SK-N-SH treated with all-trans-retinoic acid at 6 μM for 48 hours (cell line): ENCODE results near the gene EGFL6.

ENCODE experiments used
- ATAC-seq: fragments of 200-7000 bp; cut with Tn5 transposase; 3 replicates; pipeline ENCODE4 v1.9.1; 2020; ENCODE audit warnings: mild to moderate bottlenecking, moderate library complexity
- ARNTL ChIP-seq: fragments of 450-650 bp; formaldehyde crosslinking; IDR thresholded peaks from 2 replicates; pipeline ENCODE4 v1.5.0; 2020; ENCODE audit warnings: low read depth, mild to moderate bottlenecking, moderate library complexity, borderline replicate concordance
- BACH2 ChIP-seq: fragments of 250-450 bp; sonication (Bioruptor Pico); IDR thresholded peaks from 2 replicates; pipeline ENCODE4 v1.9.0; 2021; ENCODE audit warnings: mild to moderate bottlenecking, borderline replicate concordance
- CSDC2 ChIP-seq: fragments of 250-450 bp; sonication (Bioruptor Pico); IDR thresholded peaks from 2 replicates; pipeline ENCODE4 v1.5.0; 2020; ENCODE audit warnings: mild to moderate bottlenecking, moderate library complexity
- ESRRG ChIP-seq: fragments of 250-450 bp; sonication (Bioruptor Pico); IDR thresholded peaks from 2 replicates; pipeline ENCODE4 v1.6.1; 2021; ENCODE audit warnings: mild to moderate bottlenecking
- GLIS3 ChIP-seq: fragments of 250-450 bp; sonication (Bioruptor Pico); IDR thresholded peaks from 2 replicates; pipeline ENCODE4 v1.5.0; 2020; ENCODE audit warnings: mild to moderate bottlenecking, moderate library complexity
- ISL1 ChIP-seq: fragments of 250-450 bp; sonication (Bioruptor Pico); IDR thresholded peaks from 2 replicates; pipeline ENCODE4 v2.1.2; 2022; ENCODE audit warnings: mild to moderate bottlenecking, moderate library complexity
- OSR1 ChIP-seq: fragments of 250-450 bp; sonication (Bioruptor Pico); IDR thresholded peaks from 2 replicates; pipeline ENCODE4 v1.8.0; 2022; ENCODE audit warnings: moderate library complexity, mild to moderate bottlenecking, inconsistent platforms
- PPARA ChIP-seq: fragments of 250-450 bp; sonication (Bioruptor Pico); IDR thresholded peaks from 2 replicates; pipeline ENCODE4 v1.5.0; 2020; ENCODE audit warnings: mild to moderate bottlenecking, borderline replicate concordance
- RARB ChIP-seq: fragments of 250-450 bp; sonication (Bioruptor Pico); IDR thresholded peaks from 2 replicates; pipeline ENCODE4 v1.8.0; 2021; ENCODE audit warnings: mild to moderate bottlenecking, moderate library complexity
- SNAI2 ChIP-seq: fragments of 250-450 bp; sonication (Bioruptor Pico); IDR thresholded peaks from 2 replicates; pipeline ENCODE4 v1.5.0; 2020; ENCODE audit warnings: mild to moderate bottlenecking, moderate library complexity
- TCF4 ChIP-seq: fragments of 250-450 bp; sonication (Bioruptor Pico); IDR thresholded peaks from 2 replicates; pipeline ENCODE4 v1.8.0; 2021; ENCODE audit warnings: mild to moderate bottlenecking, moderate library complexity, borderline replicate concordance
- TOX ChIP-seq: fragments of 250-450 bp; sonication (Bioruptor Pico); IDR thresholded peaks from 2 replicates; pipeline ENCODE4 v1.8.0; 2021; ENCODE audit warnings: mild to moderate bottlenecking, moderate library complexity, borderline replicate concordance
- ZC3H10 ChIP-seq: fragments of 250-450 bp; sonication (Bioruptor Pico); IDR thresholded peaks from 2 replicates; pipeline ENCODE4 v1.5.1; 2021; ENCODE audit warnings: mild to moderate bottlenecking, moderate library complexity
- ZFP3 ChIP-seq: fragments of 250-450 bp; sonication (Bioruptor Pico); IDR thresholded peaks from 2 replicates; pipeline ENCODE4 v1.5.0; 2020; ENCODE audit warnings: mild to moderate bottlenecking, moderate library complexity
- ZFP30 ChIP-seq: fragments of 450-650 bp; formaldehyde crosslinking; IDR thresholded peaks from 2 replicates; pipeline ENCODE4 v1.5.0; 2022; ENCODE audit warnings: mild to moderate bottlenecking, moderate library complexity
- ZNF565 ChIP-seq: fragments of 450-650 bp; formaldehyde crosslinking; conservative IDR thresholded peaks from 2 replicates; pipeline ENCODE4 v1.5.0; 2020; ENCODE audit warnings: low read depth, mild to moderate bottlenecking, moderate library complexity
- ZNF70 ChIP-seq: fragments of 450-650 bp; formaldehyde crosslinking; IDR thresholded peaks from 2 replicates; pipeline ENCODE4 v1.5.0; 2020; ENCODE audit warnings: mild to moderate bottlenecking, moderate library complexity
- TF ChIP-seq, protein P1 (sequence below): fragments of 250-450 bp; sonication (Bioruptor Pico); IDR thresholded peaks from 2 replicates; pipeline ENCODE4 v1.5.0; 2020; ENCODE audit warnings: mild to moderate bottlenecking, moderate library complexity
- TF ChIP-seq, protein P2 (sequence below): fragments of 250-450 bp; sonication (Bioruptor Pico); IDR thresholded peaks from 2 replicates; pipeline ENCODE4 v1.5.1; 2021; ENCODE audit warnings: mild to moderate bottlenecking, moderate library complexity
- TF ChIP-seq, protein P3 (sequence below): fragments of 250-450 bp; sonication (Bioruptor Pico); IDR thresholded peaks from 2 replicates; pipeline ENCODE4 v1.8.0; 2021; ENCODE audit warnings: low read depth, mild to moderate bottlenecking, moderate library complexity, borderline replicate concordance
- TF ChIP-seq, protein P4 (sequence below): fragments of 250-450 bp; sonication (Bioruptor Pico); IDR thresholded peaks from 2 replicates; pipeline ENCODE4 v1.8.0; 2020; ENCODE audit warnings: mild to moderate bottlenecking, moderate library complexity, borderline replicate concordance

The EGFL6 gene

DNA sequence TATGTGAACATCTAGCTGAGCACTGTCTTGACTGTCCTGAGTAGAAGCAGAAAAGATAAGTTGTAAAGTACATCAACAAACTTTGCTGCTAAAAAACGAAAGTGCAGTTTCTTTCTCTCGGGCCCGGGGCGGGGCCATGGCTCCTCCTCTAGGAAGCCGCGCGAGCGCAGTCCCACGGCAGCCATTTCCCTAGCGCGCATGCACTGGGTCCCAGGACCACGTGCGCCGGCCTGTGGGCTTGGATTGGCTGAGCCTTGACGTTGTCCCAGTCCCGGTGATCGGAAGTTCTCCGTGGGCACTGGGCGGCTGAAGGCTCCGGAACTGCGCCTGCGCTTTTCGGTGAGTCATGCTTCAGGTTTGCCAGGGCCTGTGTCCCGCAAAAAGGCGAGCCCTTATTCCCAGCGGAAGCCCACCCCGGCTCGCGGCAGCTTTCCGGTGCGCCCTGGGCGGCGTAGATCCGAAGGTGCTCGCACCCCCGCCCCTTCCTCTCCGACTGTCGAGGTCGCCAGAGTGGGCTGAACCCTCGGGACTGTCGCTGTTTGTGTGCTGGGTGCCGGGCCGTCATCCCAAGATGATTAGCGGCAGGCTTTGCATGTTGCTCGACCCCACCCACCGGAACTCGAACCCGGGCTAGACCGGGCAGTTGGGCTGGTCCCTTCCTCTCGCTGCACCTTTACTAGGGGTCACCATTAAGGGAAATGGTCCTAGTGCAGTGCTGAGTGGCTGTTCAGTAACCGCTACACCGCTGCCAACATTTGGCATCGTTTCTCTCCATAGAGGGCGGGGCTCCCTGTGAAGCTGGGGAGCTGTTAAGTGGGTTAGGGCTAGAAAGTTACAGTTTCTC lies 83.7 kb downstream of the EGFL6 start, which contains the start of gene TCEANC:
Gene TCEANC, plus strand, starts transcription at position 292 of the 844 bp plus-strand sequence. CDS start 9,368 bp downstream, outside the sequence.
- TF ChIP-seq ZNF70 (no peak), BACH2 (no peak)
- TF ChIP-seq, protein P1, sequence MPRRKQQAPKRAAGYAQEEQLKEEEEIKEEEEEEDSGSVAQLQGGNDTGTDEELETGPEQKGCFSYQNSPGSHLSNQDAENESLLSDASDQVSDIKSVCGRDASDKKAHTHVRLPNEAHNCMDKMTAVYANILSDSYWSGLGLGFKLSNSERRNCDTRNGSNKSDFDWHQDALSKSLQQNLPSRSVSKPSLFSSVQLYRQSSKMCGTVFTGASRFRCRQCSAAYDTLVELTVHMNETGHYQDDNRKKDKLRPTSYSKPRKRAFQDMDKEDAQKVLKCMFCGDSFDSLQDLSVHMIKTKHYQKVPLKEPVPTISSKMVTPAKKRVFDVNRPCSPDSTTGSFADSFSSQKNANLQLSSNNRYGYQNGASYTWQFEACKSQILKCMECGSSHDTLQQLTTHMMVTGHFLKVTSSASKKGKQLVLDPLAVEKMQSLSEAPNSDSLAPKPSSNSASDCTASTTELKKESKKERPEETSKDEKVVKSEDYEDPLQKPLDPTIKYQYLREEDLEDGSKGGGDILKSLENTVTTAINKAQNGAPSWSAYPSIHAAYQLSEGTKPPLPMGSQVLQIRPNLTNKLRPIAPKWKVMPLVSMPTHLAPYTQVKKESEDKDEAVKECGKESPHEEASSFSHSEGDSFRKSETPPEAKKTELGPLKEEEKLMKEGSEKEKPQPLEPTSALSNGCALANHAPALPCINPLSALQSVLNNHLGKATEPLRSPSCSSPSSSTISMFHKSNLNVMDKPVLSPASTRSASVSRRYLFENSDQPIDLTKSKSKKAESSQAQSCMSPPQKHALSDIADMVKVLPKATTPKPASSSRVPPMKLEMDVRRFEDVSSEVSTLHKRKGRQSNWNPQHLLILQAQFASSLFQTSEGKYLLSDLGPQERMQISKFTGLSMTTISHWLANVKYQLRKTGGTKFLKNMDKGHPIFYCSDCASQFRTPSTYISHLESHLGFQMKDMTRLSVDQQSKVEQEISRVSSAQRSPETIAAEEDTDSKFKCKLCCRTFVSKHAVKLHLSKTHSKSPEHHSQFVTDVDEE (CRISPR knock-in tag) = no peak
- ATAC-seq = peak; percentile 98

DNA sequence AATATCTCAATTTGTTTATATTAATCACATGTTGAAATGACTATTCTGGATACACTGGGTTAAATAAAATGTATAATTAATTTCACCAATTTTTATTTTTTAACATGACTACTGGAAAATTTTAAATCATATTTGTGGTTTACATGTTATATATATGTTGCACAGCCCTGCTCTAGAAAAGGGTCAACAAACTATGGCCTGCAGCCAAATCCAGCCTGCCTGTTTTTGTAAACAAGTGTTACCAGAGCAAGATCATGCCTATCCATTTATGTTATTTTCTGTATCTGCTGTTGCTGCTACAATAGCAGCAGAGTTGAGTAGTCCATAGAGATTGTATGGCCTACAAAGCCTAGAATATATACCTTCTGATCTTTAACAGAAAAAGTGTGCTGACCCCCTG lies 84.7 kb downstream of the EGFL6 start:
- no peak for ATAC-seq
- TF ChIP-seq ISL1 (CRISPR knock-in tag) (no peak), PPARA (CRISPR knock-in tag) (no peak), OSR1 (CRISPR knock-in tag) (no peak), CSDC2 (CRISPR knock-in tag) (no peak), ZC3H10 (CRISPR knock-in tag) (no peak)
- TF ChIP-seq, protein P2, sequence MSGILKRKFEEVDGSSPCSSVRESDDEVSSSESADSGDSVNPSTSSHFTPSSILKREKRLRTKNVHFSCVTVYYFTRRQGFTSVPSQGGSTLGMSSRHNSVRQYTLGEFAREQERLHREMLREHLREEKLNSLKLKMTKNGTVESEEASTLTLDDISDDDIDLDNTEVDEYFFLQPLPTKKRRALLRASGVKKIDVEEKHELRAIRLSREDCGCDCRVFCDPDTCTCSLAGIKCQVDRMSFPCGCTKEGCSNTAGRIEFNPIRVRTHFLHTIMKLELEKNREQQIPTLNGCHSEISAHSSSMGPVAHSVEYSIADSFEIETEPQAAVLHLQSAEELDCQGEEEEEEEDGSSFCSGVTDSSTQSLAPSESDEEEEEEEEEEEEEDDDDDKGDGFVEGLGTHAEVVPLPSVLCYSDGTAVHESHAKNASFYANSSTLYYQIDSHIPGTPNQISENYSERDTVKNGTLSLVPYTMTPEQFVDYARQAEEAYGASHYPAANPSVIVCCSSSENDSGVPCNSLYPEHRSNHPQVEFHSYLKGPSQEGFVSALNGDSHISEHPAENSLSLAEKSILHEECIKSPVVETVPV = no peak

DNA sequence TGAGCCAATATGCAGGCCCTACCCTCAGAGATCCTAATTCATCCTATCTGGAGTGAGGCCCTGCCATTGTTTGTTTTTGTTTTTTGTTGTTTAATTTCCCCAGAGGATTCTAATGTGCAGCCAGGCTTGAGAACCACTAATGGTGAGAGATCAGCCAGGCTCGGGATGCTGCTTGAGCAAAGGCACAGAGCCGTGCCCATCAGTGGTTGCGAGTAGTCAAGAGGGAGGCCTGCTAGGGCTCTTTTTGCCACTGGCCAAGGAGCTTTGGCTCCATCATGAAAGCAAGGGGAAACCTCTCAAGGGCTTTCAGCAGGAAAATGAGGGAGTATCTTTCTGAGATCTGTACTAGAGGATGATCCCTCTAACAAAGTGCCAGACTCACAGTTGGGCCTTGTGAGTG lies 86.3 kb downstream of the EGFL6 start:
- no peak for TF ChIP-seq TCF4 (CRISPR knock-in tag)
- no peak for TF ChIP-seq ZFP30 (CRISPR knock-in tag)
- TF ChIP-seq, protein P3, sequence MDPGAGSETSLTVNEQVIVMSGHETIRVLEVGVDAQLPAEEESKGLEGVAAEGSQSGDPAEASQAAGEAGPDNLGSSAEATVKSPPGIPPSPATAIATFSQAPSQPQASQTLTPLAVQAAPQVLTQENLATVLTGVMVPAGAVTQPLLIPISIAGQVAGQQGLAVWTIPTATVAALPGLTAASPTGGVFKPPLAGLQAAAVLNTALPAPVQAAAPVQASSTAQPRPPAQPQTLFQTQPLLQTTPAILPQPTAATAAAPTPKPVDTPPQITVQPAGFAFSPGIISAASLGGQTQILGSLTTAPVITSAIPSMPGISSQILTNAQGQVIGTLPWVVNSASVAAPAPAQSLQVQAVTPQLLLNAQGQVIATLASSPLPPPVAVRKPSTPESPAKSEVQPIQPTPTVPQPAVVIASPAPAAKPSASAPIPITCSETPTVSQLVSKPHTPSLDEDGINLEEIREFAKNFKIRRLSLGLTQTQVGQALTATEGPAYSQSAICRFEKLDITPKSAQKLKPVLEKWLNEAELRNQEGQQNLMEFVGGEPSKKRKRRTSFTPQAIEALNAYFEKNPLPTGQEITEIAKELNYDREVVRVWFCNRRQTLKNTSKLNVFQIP (CRISPR knock-in tag) = no peak
- TF ChIP-seq ARNTL (CRISPR knock-in tag) = no peak
- no peak for TF ChIP-seq ZNF70
- no peak for TF ChIP-seq ZC3H10 (CRISPR knock-in tag)
- no peak for TF ChIP-seq PPARA (CRISPR knock-in tag)
- TF ChIP-seq ESRRG = no peak
- TF ChIP-seq ZNF565 = no peak
- TF ChIP-seq, all 23 proteins: peak for 0
- ATAC-seq = no peak

DNA sequence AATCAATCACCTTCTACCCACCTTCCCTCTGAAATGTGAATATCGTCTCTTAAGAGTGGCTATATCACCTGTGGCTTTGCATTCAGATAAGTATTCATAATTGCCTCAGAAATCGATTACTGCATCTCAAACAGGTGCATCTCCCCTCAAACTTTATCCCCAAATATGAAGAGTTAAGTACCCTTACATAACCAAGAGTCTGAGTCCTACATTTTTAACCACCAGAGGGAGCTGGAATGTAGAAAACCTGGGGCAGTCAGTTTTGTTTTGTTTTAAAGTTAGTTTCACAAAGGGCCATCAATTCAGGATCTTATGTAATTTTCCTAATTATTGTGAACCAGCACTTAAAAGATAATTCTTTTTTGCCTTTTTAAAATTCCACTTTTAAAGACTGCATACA lies 89.2 kb downstream of the EGFL6 start:
- peak; percentile 83 for ATAC-seq
- TF ChIP-seq, protein P2 = no peak
- TF ChIP-seq ZNF70 (no peak), ZFP30 (CRISPR knock-in tag) (no peak), ZFP3 (CRISPR knock-in tag) (no peak), CSDC2 (CRISPR knock-in tag) (no peak), OSR1 (CRISPR knock-in tag) (no peak), ZC3H10 (CRISPR knock-in tag) (no peak), SNAI2 (CRISPR knock-in tag) (no peak), TCF4 (CRISPR knock-in tag) (no peak), PPARA (CRISPR knock-in tag) (no peak), RARB (CRISPR knock-in tag) (no peak), ZNF565 (no peak), TOX (CRISPR knock-in tag) (no peak), GLIS3 (CRISPR knock-in tag) (no peak)
- TF ChIP-seq, protein P4, sequence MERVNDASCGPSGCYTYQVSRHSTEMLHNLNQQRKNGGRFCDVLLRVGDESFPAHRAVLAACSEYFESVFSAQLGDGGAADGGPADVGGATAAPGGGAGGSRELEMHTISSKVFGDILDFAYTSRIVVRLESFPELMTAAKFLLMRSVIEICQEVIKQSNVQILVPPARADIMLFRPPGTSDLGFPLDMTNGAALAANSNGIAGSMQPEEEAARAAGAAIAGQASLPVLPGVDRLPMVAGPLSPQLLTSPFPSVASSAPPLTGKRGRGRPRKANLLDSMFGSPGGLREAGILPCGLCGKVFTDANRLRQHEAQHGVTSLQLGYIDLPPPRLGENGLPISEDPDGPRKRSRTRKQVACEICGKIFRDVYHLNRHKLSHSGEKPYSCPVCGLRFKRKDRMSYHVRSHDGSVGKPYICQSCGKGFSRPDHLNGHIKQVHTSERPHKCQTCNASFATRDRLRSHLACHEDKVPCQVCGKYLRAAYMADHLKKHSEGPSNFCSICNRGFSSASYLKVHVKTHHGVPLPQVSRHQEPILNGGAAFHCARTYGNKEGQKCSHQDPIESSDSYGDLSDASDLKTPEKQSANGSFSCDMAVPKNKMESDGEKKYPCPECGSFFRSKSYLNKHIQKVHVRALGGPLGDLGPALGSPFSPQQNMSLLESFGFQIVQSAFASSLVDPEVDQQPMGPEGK (CRISPR knock-in tag) = no peak
- TF ChIP-seq, protein P3 (CRISPR knock-in tag) = no peak
